Measurements from ENCODE around the gene SPNS2. TPM values are rescaled to one million over a fixed set of nuclear protein-coding genes. Genes with fewer than 3 reads are reported as not detected.

Gene SPNS2
- total and polyA plus RNA-seq, 4 donors: 4.0 to 9.0 (median 5.2) TPM

- peak within 1 kb of the TSS; percentile 83 to 97 (median 91) for H3K4me3 ChIP-seq (ENCODE audit: low read depth in 1 of 3, low read length in 3 of 3)
- peak; percentile 95 for DNase-seq (ENCODE audit: low spot score)
- whole genome bisulfite sequencing: under 1% methylated on average over 69 of the region's 69 CpGs
- peaks cover 2 to 25% (median 12%) of the 10 kb centered on the region in 4 donors for H3K4me1 ChIP-seq (ENCODE audit: control insufficient read depth in 4 of 4, insufficient read depth in 4 of 4, low read length in 3 of 4)
- no peaks in the 10 kb centered on the region for H3K9me3 ChIP-seq (ENCODE audit: control insufficient read depth in 4 of 4, low read length in 3 of 4)
- H3K9ac ChIP-seq (ENCODE audit: low read depth in 1 of 2, low read length in 2 of 2): peak within 1 kb of the TSS; percentile 60 to 72
- no peaks in the 10 kb centered on the region for H3K27me3 ChIP-seq (ENCODE audit: control insufficient read depth in 4 of 4, insufficient read depth in 4 of 4, low read length in 3 of 4)
- H3K27ac ChIP-seq (ENCODE audit: low read depth in 1 of 2, low read length in 2 of 2): peak within 1 kb of the TSS; percentile 32 to 65
- H3K36me3 ChIP-seq (ENCODE audit: control insufficient read depth in 4 of 4, insufficient read depth in 3 of 4, low read depth in 1 of 4, low read length in 3 of 4): peaks cover 5 to 28% (median 20%) of the 10 kb centered on the region in 4 donors
- TF ChIP-seq TAF1 (conservative IDR thresholded peaks at IDR 0.05) (peak; percentile 83), ZBTB33 (IDR thresholded peaks at IDR 0.05) (no peak), CTCF (IDR thresholded peaks at IDR 0.05; ENCODE audit: low read depth, low read length, missing input control) (peak; percentile 29), RXRA (IDR thresholded peaks at IDR 0.05) (peak; percentile 33 to 48), MAX (IDR thresholded peaks at IDR 0.05) (peak; percentile 96), FOXA1 (IDR thresholded peaks at IDR 0.05) (no peak), JUND (IDR thresholded peaks at IDR 0.05) (no peak), HNF4A (conservative IDR thresholded peaks at IDR 0.05) (no peak), GABPA (IDR thresholded peaks at IDR 0.05 in 1 of 2, conservative IDR thresholded peaks at IDR 0.05 in 1 of 2) (peak; percentile 81 to 94), HNF4G (IDR thresholded peaks at IDR 0.05) (peak; percentile 5), FOXA2 (IDR thresholded peaks at IDR 0.05) (no peak), YY1 (IDR thresholded peaks at IDR 0.05) (peak; percentile 91), SP1 (IDR thresholded peaks at IDR 0.05) (peak; percentile 59), NR2F2 (IDR thresholded peaks at IDR 0.05) (peak; percentile 60), EGR1 (IDR thresholded peaks at IDR 0.05; ENCODE audit: low read depth in 2 of 2) (peak in 1 of 2 donors; percentile 33), RAD21 (IDR thresholded peaks at IDR 0.05) (peak in 1 of 2 donors; percentile 67)
- TF ChIP-seq, protein P1, sequence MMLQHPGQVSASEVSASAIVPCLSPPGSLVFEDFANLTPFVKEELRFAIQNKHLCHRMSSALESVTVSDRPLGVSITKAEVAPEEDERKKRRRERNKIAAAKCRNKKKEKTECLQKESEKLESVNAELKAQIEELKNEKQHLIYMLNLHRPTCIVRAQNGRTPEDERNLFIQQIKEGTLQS (IDR thresholded peaks at IDR 0.05): no peak
- TF ChIP-seq, protein P2, sequence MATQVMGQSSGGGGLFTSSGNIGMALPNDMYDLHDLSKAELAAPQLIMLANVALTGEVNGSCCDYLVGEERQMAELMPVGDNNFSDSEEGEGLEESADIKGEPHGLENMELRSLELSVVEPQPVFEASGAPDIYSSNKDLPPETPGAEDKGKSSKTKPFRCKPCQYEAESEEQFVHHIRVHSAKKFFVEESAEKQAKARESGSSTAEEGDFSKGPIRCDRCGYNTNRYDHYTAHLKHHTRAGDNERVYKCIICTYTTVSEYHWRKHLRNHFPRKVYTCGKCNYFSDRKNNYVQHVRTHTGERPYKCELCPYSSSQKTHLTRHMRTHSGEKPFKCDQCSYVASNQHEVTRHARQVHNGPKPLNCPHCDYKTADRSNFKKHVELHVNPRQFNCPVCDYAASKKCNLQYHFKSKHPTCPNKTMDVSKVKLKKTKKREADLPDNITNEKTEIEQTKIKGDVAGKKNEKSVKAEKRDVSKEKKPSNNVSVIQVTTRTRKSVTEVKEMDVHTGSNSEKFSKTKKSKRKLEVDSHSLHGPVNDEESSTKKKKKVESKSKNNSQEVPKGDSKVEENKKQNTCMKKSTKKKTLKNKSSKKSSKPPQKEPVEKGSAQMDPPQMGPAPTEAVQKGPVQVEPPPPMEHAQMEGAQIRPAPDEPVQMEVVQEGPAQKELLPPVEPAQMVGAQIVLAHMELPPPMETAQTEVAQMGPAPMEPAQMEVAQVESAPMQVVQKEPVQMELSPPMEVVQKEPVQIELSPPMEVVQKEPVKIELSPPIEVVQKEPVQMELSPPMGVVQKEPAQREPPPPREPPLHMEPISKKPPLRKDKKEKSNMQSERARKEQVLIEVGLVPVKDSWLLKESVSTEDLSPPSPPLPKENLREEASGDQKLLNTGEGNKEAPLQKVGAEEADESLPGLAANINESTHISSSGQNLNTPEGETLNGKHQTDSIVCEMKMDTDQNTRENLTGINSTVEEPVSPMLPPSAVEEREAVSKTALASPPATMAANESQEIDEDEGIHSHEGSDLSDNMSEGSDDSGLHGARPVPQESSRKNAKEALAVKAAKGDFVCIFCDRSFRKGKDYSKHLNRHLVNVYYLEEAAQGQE (IDR thresholded peaks at IDR 0.05): peak; percentile 65
Observed at GRCh38 chr17:4554997-4555799, 56.5 kb downstream of the SPNS2 start, which contains the start of gene MYBBP1A. TSS of gene MYBBP1A (minus strand) at chr17:4555384. CDS start at chr17:4555324, 60 bp downstream.

All from liver (tissue), 9 donors.